Measurements from ENCODE around the gene NOS1AP.

DNA sequence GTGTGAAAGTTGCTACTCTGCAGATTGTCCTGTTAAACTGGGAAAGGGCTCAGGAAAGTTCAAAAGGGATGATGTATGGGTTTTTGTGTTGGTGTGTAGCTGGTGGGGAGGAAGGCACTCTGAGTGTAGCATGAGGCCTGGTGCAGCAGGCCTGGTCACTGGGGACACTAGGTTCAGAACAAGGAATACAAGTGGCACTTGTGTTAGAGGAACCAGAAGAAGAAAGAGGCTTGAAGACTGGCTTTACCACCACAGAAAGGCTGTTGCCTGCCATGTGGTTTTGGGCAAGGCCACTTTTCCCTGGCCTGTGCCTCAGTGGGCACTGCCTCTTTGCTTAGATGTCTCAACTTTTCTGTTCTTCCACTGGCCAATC, 122.8 kb downstream of the NOS1AP start:
- TF ChIP-seq, protein P1, sequence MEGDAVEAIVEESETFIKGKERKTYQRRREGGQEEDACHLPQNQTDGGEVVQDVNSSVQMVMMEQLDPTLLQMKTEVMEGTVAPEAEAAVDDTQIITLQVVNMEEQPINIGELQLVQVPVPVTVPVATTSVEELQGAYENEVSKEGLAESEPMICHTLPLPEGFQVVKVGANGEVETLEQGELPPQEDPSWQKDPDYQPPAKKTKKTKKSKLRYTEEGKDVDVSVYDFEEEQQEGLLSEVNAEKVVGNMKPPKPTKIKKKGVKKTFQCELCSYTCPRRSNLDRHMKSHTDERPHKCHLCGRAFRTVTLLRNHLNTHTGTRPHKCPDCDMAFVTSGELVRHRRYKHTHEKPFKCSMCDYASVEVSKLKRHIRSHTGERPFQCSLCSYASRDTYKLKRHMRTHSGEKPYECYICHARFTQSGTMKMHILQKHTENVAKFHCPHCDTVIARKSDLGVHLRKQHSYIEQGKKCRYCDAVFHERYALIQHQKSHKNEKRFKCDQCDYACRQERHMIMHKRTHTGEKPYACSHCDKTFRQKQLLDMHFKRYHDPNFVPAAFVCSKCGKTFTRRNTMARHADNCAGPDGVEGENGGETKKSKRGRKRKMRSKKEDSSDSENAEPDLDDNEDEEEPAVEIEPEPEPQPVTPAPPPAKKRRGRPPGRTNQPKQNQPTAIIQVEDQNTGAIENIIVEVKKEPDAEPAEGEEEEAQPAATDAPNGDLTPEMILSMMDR (IDR thresholded peaks at IDR 0.05) = no peak
- no peak for TF ChIP-seq POLR2AphosphoS5 (IDR thresholded peaks at IDR 0.05)

Data from esophagus muscularis mucosa (tissue), 3 donors.